Measurements from ENCODE around the gene OTUD5.
A peak's percentile ranks its signal among the peaks of the same experiment; 100 is the strongest.

Gene OTUD5

GRCh38 chrX:48937054-48937907 is 20.1 kb downstream of the OTUD5 start:
- DNase-seq: peak; percentile 82

DNA sequence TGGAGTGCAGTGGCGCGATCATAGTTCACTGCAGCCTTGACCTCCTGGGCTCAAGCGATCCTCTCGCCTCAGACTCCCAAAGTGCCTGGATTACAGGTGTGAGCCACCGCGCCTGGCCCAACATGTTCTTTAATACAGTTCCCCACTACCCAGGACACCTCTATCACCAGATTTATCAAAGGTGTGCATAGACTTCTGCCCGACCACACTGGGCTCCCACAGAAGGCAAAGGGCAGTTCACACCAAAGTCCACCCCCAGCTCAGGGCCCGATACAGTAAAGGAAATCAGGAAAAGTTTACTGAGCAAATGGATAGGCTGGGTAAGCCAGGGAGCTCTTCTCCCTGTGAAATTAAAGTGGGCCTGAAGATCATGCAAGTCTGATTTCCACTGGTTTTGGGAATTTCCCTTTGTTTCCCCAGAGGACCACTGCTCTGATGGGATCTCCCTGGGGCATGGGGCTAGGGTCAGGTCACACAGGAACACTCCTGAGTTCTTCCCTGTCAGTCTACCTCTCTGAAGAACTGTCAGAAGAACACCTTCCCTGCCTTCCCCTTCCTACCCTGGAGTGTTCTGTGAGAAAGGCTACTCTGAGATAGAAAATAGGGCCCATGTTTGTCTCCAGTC is 20.9 kb downstream of the OTUD5 start:
- no peak for DNase-seq

- no peak for DNase-seq
Measured at GRCh38 chrX:48935301-48935670, 22.1 kb downstream of the OTUD5 start.

DNA sequence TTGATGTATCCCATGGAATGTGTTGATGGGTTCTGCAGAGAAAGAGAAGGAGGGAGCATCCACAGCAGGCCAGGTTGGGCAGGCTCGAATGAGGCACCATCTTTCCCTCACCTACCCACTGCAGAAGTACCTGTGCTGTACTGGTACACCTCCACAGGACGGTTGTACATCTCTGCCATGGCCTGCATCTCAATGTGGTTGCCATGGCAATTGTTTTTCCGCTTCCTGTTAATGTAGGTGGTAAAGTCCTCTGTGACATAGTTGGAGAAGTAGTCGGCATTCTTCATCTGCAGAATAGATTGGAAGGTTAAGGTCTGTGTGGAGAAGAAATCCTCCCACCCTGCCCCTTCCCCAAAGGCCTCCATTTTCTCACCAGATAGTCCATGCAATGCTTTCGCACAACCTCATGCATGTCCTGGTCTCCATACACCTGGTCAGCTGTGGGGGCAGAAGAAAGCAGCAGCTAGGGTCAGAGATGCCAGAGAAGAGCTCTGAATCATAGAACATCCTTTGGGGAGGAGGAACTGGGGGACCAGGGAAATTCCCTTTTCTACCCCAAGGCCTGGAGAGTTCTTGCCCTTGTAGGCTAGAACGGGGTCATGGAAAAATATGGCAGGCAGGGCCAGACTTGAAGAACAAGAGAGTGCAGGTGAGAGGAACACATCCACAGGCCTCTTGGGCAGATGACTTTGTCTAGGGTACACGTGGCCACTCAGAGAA is 22.7 kb downstream of the OTUD5 start:
- DNase-seq: no peak

DNA sequence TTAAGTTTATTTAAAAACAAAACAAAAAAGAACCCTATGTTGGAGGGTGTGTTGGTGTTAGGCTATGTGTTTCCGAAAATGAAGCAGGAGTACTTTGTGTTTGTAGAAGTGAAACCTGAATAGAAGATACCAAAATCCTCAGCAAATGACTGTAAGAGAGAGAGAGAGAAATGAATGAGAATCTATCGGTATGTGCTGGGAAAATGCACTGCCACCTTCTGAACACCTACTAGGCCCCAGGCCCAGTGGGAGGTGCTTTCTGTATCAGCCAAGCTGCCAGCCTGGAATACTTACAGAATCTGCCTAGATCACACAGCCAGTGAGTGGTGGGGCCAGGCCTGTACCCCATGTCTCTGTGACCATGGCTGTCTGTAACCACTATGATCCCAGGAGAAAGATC is 23.6 kb downstream of the OTUD5 start:
- DNase-seq: no peak

GRCh38 chrX:48927736-48928382 is 29.5 kb downstream of the OTUD5 start:
- no peak for DNase-seq

DNA sequence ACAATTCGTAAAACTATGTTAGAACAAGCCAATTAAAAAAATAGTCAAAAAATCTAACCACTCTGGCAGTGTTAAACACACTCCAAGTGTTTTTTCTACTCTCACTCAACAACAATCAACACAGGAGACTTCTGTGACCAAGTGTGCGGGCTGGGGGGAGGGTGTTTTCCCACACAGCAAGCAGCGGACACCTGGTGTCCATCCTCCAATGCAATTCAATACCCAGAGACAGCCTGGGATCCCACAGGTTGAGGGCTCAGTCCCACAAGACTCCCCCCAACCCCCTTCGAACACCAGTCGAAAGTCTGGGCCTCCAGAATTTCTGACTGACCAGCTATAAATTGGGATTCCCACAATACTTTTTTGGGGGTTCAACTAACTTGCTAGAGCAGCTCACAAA is 30.3 kb downstream of the OTUD5 start:
- DNase-seq: no peak

DNA sequence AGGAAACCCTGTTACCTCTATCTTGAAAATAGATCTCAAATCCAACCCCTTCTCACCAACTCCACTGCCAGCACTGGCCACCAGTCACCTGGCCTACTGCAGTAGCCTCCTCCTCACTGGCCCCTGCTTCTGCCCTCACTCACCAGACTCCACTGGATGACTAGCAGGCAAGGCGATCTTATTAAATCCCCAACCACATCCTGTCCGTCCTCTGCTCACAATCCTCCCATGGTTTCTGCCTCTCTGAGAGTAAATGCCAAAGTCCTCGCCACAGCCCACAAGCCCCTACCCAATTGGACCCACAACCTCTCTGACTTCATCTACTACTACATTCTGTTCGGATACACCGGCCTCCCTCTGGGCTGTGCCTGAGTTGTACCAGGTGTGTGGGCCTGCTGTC is 33.1 kb downstream of the OTUD5 start:
- DNase-seq: no peak

DNA sequence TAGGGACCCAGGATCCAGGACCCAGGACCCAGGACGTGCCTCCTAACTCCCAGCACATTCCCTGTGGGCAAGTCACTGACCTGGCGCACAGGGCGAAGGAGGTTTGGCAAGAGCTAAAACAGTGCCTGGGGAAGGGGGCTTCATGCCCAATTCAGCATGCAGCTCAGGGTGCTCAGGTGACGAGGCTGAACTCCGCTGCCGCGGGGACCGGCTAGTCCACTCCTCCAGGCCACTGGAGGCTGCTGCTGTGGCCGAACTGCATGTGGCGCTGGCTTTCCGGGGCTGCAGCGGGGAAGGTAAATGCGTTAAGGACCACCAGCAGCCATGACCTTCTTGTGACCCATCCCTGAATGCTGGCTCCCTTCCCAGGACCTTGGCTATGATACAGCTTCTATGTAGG is 33.6 kb downstream of the OTUD5 start:
- DNase-seq: no peak

DNA sequence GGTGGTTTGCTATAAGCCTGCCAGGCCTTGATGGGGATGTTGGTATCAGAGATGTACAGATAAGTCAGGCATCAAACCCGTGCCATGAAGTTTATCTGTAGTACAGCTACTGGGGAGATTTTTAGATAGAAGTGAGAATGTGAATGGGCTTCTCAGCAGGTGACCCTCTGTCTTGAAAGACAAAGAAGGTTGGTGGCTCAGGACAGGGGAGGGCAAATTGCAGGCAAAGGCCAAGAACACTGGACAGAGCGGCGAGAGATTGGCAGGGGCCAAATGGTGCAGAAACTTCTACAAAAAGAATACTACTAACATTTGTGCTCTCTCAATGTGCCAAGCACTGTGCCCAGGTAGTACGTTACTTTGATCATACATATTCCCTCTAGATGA is 36.7 kb downstream of the OTUD5 start:
- no peak for DNase-seq

DNA sequence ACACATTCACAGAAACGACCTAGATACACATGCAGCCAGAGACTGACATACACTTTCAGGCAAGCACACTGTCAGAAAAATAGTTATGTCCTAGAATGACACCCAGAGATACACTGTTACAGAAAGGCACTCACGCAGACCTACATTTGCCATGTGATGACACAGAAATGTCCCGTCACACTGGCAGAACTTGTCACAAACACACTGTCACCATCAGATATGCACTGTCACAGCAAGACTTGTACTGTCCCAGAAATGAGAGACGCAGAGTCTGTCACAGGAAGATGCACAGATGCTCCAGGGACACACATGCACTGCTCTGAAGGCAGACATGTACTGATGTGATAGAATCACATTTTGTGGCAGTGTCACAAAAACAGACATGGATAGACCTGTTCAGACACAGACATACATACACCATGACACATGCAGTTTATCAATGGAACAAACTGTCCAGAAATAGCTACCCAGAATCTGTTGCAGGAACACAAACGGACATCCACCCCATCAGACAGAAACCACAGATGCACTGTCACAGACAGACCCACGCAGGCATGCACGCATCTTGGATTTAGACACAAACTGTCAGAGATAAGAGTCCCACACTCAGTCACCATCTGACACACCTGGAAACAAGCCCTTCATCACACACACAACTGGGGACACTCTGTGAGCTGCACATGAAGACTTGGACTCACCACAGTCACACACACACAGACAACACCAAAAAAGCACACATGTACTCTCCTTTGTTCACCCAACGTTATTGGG is 37.3 kb downstream of the OTUD5 start:
- peak; percentile 20 for DNase-seq

DNA sequence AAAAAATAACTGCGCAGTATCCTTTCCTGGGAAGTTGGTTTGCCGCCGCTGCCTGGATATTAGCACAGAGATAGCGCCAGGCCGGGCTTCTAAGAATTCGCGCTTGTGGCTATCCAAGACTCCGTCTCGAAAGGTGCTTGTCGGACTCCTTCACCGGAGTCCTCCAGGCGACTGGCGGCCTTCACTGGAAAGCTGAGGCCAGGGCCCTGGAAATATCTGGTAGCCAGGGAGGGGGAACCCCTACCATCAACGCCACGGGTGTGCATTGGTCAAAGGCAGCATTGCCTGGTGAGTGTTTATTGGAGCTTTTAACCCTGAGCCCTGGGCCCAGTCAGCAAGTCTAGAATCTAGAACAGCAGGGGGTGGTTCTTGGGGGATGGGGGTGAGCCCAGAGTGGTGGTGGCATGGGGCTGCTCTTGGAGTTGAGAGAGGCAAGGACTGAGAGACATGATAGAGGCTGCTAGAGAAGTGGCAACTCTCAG is 38.0 kb downstream of the OTUD5 start:
- DNase-seq: peak; percentile 30

- DNase-seq: peak; percentile 90
Measured at GRCh38 chrX:48918643-48919340, 38.6 kb downstream of the OTUD5 start, which contains the start of gene PIM2. Gene PIM2 (minus strand): TSS chrX:48919024. CDS start chrX:48918834, 190 bp downstream.

- DNase-seq: no peak
Measured at GRCh38 chrX:48918301-48918642, 39.1 kb downstream of the OTUD5 start.

DNA sequence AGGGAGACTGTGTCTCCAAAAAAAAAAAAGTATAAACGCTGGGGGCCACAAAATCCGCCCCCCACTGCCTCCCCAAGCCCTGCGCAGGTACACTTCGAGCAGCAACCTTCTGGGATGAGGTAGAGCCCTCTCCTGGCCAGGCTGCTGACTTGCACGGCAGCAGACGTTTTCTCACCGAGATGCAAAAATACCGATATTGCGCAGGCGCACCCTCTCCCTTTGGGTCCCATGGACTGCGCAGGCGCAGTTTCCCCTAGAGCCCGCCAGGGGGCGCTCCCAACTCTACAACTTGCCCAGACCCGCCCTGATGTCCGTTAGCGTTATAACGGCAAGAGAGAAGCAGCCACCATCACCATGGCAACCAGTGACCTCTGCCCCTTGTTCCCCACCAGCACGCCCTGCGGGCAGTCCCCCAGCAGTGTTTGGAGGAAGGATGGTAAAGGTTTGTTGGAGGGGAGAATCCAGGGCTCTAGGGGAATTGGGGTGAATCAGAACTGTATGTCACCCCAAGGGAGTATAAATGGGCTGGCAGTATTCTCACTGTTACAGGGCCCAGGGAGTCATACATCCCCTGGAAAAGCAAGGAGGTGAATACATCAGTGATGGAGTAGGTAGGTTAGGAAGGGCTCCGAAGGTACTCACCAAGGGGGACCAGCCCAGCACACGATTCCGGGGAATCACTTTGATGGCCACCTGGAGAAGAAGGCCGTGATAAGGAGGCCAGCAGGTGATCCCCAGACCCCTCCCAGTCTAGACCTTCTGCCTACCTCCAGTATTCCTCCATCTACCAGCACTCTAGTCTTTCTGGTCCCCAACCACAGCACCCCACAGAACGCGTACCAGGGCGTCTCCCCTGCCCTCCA is 40.0 kb downstream of the OTUD5 start:
- peak; percentile 83 for DNase-seq

DNA sequence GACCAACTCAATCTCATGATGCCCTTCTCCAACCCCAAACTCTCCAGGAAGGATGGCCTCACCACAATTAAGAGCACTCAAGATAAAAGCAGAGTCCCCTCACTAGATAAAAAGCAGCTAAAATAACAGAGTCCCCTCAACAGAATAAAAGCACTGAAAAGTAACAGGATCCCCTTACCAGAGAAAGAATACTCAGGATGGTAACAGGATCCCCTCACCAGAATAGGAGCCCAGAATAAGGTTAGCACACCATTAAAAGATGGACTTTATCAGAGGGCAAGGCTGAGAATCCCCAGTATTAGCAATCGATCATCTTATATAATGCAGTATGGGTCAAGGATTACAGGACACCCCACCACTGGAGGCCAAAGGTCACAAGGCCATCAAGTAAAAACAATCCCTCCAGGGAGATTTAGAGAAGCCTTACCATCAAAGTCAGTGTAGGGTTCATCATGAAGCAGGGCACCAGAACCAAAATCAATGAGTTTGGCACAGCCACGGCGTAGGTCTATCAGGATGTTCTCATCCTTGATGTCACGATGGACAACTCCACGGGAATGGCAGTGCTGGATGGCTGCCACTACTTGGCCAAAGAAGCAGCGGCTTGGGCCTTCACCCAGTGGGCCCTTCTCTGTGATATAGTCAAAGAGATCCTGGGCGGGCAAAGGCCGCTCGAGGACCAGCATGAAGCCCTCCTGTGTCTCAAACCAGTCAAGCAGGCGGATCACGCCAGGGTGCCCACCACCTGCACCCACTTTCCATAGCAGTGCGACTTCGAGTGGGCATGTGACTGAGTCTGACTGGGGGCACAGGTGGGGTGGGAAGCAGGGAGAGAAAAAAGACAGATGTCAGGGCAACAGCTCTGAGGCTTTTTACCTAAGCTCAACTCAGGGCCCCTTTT is 42.6 kb downstream of the OTUD5 start:
- no peak for DNase-seq

- DNase-seq: no peak
Measured at GRCh38 chrX:48913605-48914366, 43.6 kb downstream of the OTUD5 start.

- peak; percentile 85 for DNase-seq
Measured at GRCh38 chrX:48911412-48912182, 45.8 kb downstream of the OTUD5 start, which contains the start of gene SLC35A2. Gene SLC35A2 (minus strand): TSS chrX:48911646. CDS start chrX:48911636, 10 bp downstream.

Data from activated CD4-positive, alpha-beta T cell treated with anti-CD3 and anti-CD28 coated beads, Interleukin-2, amount 50 U/mL, for 1 hour (primary cell).